ENCODE data around the gene KMT2C. TPM values are rescaled to one million over a fixed set of nuclear protein-coding genes. Genes with fewer than 3 reads are reported as not detected.

The KMT2C gene
- total and polyA plus RNA-seq, 2 of the 8 experiments (the other 6 are each of a cell fraction or from before 2014, with no cell fraction given): 9.1 to 40.8 TPM

GRCh38 chr7:152436111-152436930 lies 518 bp upstream of the KMT2C start:
- ChIA-PET CTCF (ENCODE audit: partially characterized antibody) (no interaction called here), POLR2A (ENCODE audit: partially characterized antibody) (interaction anchor here (1.5 kb wide), 1 partner anchor 14 kb away, joined by 3 read pairs; no protein-coding TSS in a partner anchor)
- Histone ChIP-seq H3K23ac (ENCODE audit: insufficient read length) (no peak overlapping the region), H3K27ac (ENCODE audit: low read depth, low read length) (no peak overlapping the region), H4K20me1 (replicated peaks in 1 of 2; ENCODE audit: control insufficient read depth in 1 of 2, insufficient read depth in 2 of 2, low read length in 2 of 2) (peaks cover 0 to 5% of the 10 kb centered on the region in 2 experiments), H3K4me3 (ENCODE audit: extremely low read depth in 1 of 4, insufficient read depth in 2 of 4, low read depth in 3 of 4, low read length in 4 of 4) (peak overlapping the region; percentile 45 to 91 (median 61)), H3K9ac (replicated peaks in 1 of 4; ENCODE audit: extremely low read depth in 1 of 4, low read depth in 3 of 4, low read length in 3 of 4) (peak overlapping the region in 1 of 4 experiments; percentile 36; a peak in 1 of 7 replicates), H3K4ac (replicated peaks; ENCODE audit: insufficient read length, low read depth, low read length) (no peak overlapping the region), H3K79me1 (ENCODE audit: low read depth, low read length) (no peaks in the 10 kb centered on the region), H2BK120ac (replicated peaks; ENCODE audit: low read depth, low read length) (no peak overlapping the region), H4K5ac (ENCODE audit: insufficient read length, low read depth, low read length) (peak overlapping the region; percentile 57), H2BK12ac (ENCODE audit: low read depth, low read length) (no peak overlapping the region), H3K36me3 (ENCODE audit: control insufficient read depth in 2 of 4, insufficient read depth in 4 of 4, low read length in 3 of 4) (no peaks in the 10 kb centered on the region), H2BK5ac (ENCODE audit: low read depth, low read length) (no peak overlapping the region; the same call in 1 of the 2 replicates), H2AFZ (ENCODE audit: low read length) (0 out of 2 replicates have a peak overlapping the region, but pooled peaks have one; percentile 73), H3K23me2 (ENCODE audit: low read depth, low read length) (peaks cover 7% of the 10 kb centered on the region; the same call in 1 of the 2 replicates), H3K14ac (ENCODE audit: insufficient read length) (no peak overlapping the region), H3K4me1 (replicated peaks in 1 of 4; ENCODE audit: control insufficient read depth in 3 of 4, insufficient read depth in 4 of 4, low read length in 3 of 4) (peaks cover 0 to 3% (median 1%) of the 10 kb centered on the region in 4 experiments; a peak in 3 of 7 replicates), H3K18ac (ENCODE audit: extremely low read depth, low read length) (no peak overlapping the region), H2BK20ac (ENCODE audit: low read length) (no peak overlapping the region), H2BK15ac (ENCODE audit: low read length) (no peak overlapping the region), H4K8ac (ENCODE audit: extremely low read depth, insufficient read depth, low read length) (peak overlapping the region; percentile 28), H2AK5ac (ENCODE audit: low read depth, low read length) (no peak overlapping the region), H3K4me2 (ENCODE audit: insufficient read depth in 1 of 2, low read depth in 2 of 2, low read length in 2 of 2) (peak overlapping the region; percentile 59 to 70), H3K27me3 (replicated peaks in 1 of 4; ENCODE audit: control insufficient read depth in 3 of 4, extremely low read depth in 1 of 4, insufficient read depth in 3 of 4, low read length in 3 of 4) (no peaks in the 10 kb centered on the region; a peak in 2 of 7 replicates), H4K91ac (replicated peaks; ENCODE audit: insufficient read length, low read length) (no peak overlapping the region), H3K79me2 (ENCODE audit: control insufficient read depth in 1 of 2, insufficient read depth in 2 of 2, low read length in 2 of 2) (peaks cover 4 to 35% of the 10 kb centered on the region in 2 experiments), H3K56ac (replicated peaks; ENCODE audit: insufficient read length, low read depth, low read length) (no peak overlapping the region), H3K9me3 (ENCODE audit: insufficient read depth in 2 of 2, low read depth in 1 of 2, low read length in 1 of 2) (no peaks in the 10 kb centered on the region; a peak in 1 of 4 replicates)
- no peak for FAIRE-seq
- peak; percentile 69 to 97 for DNase-seq (ENCODE audit: low read depth in 1 of 2, low spot score in 2 of 2)
- WGBS, 2 experiments (ENCODE audit: extremely low coverage in 1 of 2, insufficient coverage in 1 of 2, insufficient read length in 1 of 2, insufficient replicate concordance in 2 of 2, low coverage in 1 of 2, low lambda C conversion rate in 2 of 2, missing lambda C conversion rate in 1 of 2): 0% methylated on average over 7 of the region's 132 CpGs; no CpG with 5 or more reads in 1 of the 2 experiments
- no peak for TF ChIP-seq CTCF (IDR thresholded peaks at IDR 0.05; ENCODE audit: control extremely low read depth in 1 of 3, insufficient read depth in 1 of 3, low read depth in 1 of 3, low read length in 3 of 3)
- no peak for TF ChIP-seq SIX5 (IDR thresholded peaks at IDR 0.05; ENCODE audit: low read depth, low read length)
- TF ChIP-seq BRCA1 (IDR thresholded peaks at IDR 0.05; ENCODE audit: low read depth, low read length): no peak
- no peak for TF ChIP-seq GTF2F1 (IDR thresholded peaks at IDR 0.05; ENCODE audit: borderline replicate concordance, low read depth, low read length)

Data from H1 (cell line).